Body of pancreas (tissue), 4 donors: ENCODE results near the gene ICE2.

Experiments
- POLR2A ChIP-seq, 3 donors: fragments of 450-650 bp; IDR thresholded peaks; one replicate each; pipeline ENCODE4 v1.6.1; 2016; ENCODE audit warnings: antibody characterized with exemption in 3 of 3, mild to moderate bottlenecking in 2 of 3
- TF ChIP-seq, protein P1 (sequence below), 7 experiments: fragments of 450-650 bp in 4 of 7; fragments of 200-600 bp in 3 of 7; sonication (generic) in 3 of 7; IDR thresholded peaks; one replicate each; pipeline ENCODE4 v1.5.1; 2016 to 2019; ENCODE audit warnings: antibody characterized with exemption in 7 of 7

DNA sequence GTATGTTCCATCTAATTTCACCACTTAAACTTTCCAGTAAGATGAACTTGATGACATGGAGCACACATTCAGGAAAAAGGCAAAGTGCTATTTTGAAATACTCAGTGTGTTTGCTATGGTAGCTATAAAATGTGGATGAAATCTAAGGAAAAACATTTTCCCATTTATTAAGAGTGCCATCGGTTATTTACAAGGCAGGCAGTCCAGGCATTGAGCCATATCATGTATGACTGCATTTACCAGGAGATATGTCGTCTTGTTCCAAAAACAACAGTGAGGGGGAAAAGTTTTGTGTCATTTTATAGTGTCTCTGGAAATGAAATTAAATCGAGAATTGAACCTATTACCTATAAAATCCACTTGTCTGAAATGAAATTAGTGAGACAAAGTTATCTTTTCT lies 94.9 kb downstream of the ICE2 start:
- TF ChIP-seq POLR2A (IDR thresholded peaks at IDR 0.05): no peak
- TF ChIP-seq, protein P1, sequence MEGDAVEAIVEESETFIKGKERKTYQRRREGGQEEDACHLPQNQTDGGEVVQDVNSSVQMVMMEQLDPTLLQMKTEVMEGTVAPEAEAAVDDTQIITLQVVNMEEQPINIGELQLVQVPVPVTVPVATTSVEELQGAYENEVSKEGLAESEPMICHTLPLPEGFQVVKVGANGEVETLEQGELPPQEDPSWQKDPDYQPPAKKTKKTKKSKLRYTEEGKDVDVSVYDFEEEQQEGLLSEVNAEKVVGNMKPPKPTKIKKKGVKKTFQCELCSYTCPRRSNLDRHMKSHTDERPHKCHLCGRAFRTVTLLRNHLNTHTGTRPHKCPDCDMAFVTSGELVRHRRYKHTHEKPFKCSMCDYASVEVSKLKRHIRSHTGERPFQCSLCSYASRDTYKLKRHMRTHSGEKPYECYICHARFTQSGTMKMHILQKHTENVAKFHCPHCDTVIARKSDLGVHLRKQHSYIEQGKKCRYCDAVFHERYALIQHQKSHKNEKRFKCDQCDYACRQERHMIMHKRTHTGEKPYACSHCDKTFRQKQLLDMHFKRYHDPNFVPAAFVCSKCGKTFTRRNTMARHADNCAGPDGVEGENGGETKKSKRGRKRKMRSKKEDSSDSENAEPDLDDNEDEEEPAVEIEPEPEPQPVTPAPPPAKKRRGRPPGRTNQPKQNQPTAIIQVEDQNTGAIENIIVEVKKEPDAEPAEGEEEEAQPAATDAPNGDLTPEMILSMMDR (IDR thresholded peaks at IDR 0.05): no peak
